HEK293T (cell line): ENCODE data around the gene COA8.

ENCODE experiments used
- CTCF ChIA-PET: fragments of 350-600 bp; formaldehyde crosslinking; extraction: SDS; loops from one replicate; lab custom pipeline; 2021; ENCODE audit warnings: antibody characterized with exemption, inconsistent platforms; lab: Yijun Ruan, JAX
- POLR2A ChIA-PET: fragments of 350-600 bp; formaldehyde crosslinking; extraction: SDS; loops from one replicate; lab custom pipeline; 2020; ENCODE audit warnings: antibody characterized with exemption, inconsistent platforms; lab: Yijun Ruan, JAX
- DNase-seq: peaks from one replicate; pipeline ENCODE4 v3.0.0; 2012; ENCODE audit warnings: mixed read lengths; ENCODE audit errors: extremely low spot score
- ARNT ChIP-seq: fragments of 450-650 bp; IDR thresholded peaks from 2 replicates; pipeline ENCODE4 v1.6.1; 2017; ENCODE audit warnings: mild to moderate bottlenecking
- BHLHE40 ChIP-seq: fragments of 450-650 bp; IDR thresholded peaks from 2 replicates; pipeline ENCODE4 v1.6.1; 2016; ENCODE audit warnings: mild to moderate bottlenecking, moderate library complexity, borderline replicate concordance
- CTBP1 ChIP-seq: fragments of 450-650 bp; IDR thresholded peaks from 2 replicates; pipeline ENCODE4 v1.6.1; 2016; ENCODE audit warnings: borderline replicate concordance
- ELF4 ChIP-seq: fragments of 450-650 bp; IDR thresholded peaks from 2 replicates; pipeline ENCODE4 v1.6.1; 2017; ENCODE audit warnings: antibody characterized with exemption
- FOXA1 ChIP-seq: fragments of 450-650 bp; IDR thresholded peaks from 2 replicates; pipeline ENCODE4 v1.6.1; 2016; ENCODE audit warnings: mild to moderate bottlenecking
- FOXK2 ChIP-seq: fragments of 450-650 bp; IDR thresholded peaks from 2 replicates; pipeline ENCODE4 v1.6.1; 2016; ENCODE audit warnings: mild to moderate bottlenecking
- FOXM1 ChIP-seq: fragments of 450-650 bp; IDR thresholded peaks from 2 replicates; pipeline ENCODE4 v1.6.1; 2017; ENCODE audit warnings: mild to moderate bottlenecking, borderline replicate concordance
- HDGF ChIP-seq: fragments of 450-650 bp; IDR thresholded peaks from 2 replicates; pipeline ENCODE4 v1.6.1; 2017; ENCODE audit warnings: antibody characterized with exemption, borderline replicate concordance
- L3MBTL2 ChIP-seq: fragments of 450-650 bp; conservative IDR thresholded peaks from 2 replicates; pipeline ENCODE4 v1.6.1; 2016; ENCODE audit warnings: mild to moderate bottlenecking
- LEF1 ChIP-seq: fragments of 450-650 bp; IDR thresholded peaks from 2 replicates; pipeline ENCODE4 v1.6.1; 2017; ENCODE audit warnings: mild to moderate bottlenecking, borderline replicate concordance
- NFRKB ChIP-seq: fragments of 450-650 bp; IDR thresholded peaks from 2 replicates; pipeline ENCODE4 v1.6.1; 2016; ENCODE audit warnings: mild to moderate bottlenecking, moderate library complexity
- PKNOX1 ChIP-seq: fragments of 450-650 bp; IDR thresholded peaks from 2 replicates; pipeline ENCODE4 v1.6.1; 2016
- SP1 ChIP-seq: fragments of 450-650 bp; IDR thresholded peaks from 2 replicates; pipeline ENCODE4 v1.6.1; 2017
- SUZ12 ChIP-seq: fragments of 450-650 bp; IDR thresholded peaks from 2 replicates; pipeline ENCODE4 v1.6.1; 2016; ENCODE audit warnings: mild to moderate bottlenecking
- TARDBP ChIP-seq: fragments of 450-650 bp; IDR thresholded peaks from 2 replicates; pipeline ENCODE4 v1.6.1; 2016
- ZNF384 ChIP-seq: fragments of 450-650 bp; IDR thresholded peaks from 2 replicates; pipeline ENCODE4 v1.6.1; 2016

The COA8 gene

GRCh38 chr14:103593577-103593976 lies 30.8 kb downstream of the COA8 start:
- ChIA-PET POLR2A (no interaction called here), CTCF (no interaction called here)
- no peak for TF ChIP-seq BHLHE40
- TF ChIP-seq NFRKB: no peak
- TF ChIP-seq FOXK2: no peak
- TF ChIP-seq HDGF: no peak
- TF ChIP-seq CTBP1: no peak
- no peak for TF ChIP-seq TARDBP
- TF ChIP-seq ZNF384: no peak
- no peak for TF ChIP-seq ELF4
- TF ChIP-seq PKNOX1: no peak
- TF ChIP-seq L3MBTL2: no peak
- TF ChIP-seq SP1: no peak
- no peak for TF ChIP-seq LEF1
- no peak for TF ChIP-seq ARNT
- TF ChIP-seq FOXA1: no peak
- no peak for TF ChIP-seq FOXM1
- no peak for TF ChIP-seq SUZ12
- no peak for DNase-seq

GRCh38 chr14:103594265-103594664 lies 31.5 kb downstream of the COA8 start:
- TF ChIP-seq NFRKB: no peak
- TF ChIP-seq FOXK2: no peak
- TF ChIP-seq HDGF: no peak
- TF ChIP-seq SP1: no peak
- no peak for TF ChIP-seq CTBP1
- no peak for TF ChIP-seq SUZ12
- CTCF ChIA-PET: no interaction called here
- no peak for DNase-seq
- POLR2A ChIA-PET: no interaction called here

- no peak for TF ChIP-seq SP1
- no peak for TF ChIP-seq HDGF
- TF ChIP-seq FOXM1: no peak
- no peak for TF ChIP-seq LEF1
- TF ChIP-seq L3MBTL2: no peak
- TF ChIP-seq ELF4: no peak
- no peak for TF ChIP-seq BHLHE40
- TF ChIP-seq FOXK2: no peak
- peak; percentile 36 for DNase-seq
- ChIA-PET CTCF (no interaction called here), POLR2A (no interaction called here)
These were observed 35.0 kb downstream of the COA8 start for GRCh38 chr14:103597623-103598377.

- DNase-seq: no peak
- no peak for TF ChIP-seq L3MBTL2
- no peak for TF ChIP-seq TARDBP
- no peak for TF ChIP-seq BHLHE40
- TF ChIP-seq FOXA1: no peak
- no peak for TF ChIP-seq NFRKB
- TF ChIP-seq CTBP1: no peak
- TF ChIP-seq FOXM1: no peak
- TF ChIP-seq HDGF: no peak
- ChIA-PET POLR2A (no interaction called here), CTCF (no interaction called here)
These were observed 37.7 kb downstream of the COA8 start for GRCh38 chr14:103600503-103600902.

- CTCF ChIA-PET: no interaction called here
- no peak for DNase-seq
- POLR2A ChIA-PET: no interaction called here
- TF ChIP-seq TARDBP: no peak
- no peak for TF ChIP-seq ELF4
- TF ChIP-seq FOXM1: no peak
- TF ChIP-seq FOXK2: no peak
- TF ChIP-seq SUZ12: no peak
- no peak for TF ChIP-seq CTBP1
- TF ChIP-seq NFRKB: no peak
- TF ChIP-seq SP1: no peak
- no peak for TF ChIP-seq FOXA1
- no peak for TF ChIP-seq BHLHE40
- no peak for TF ChIP-seq L3MBTL2
- no peak for TF ChIP-seq HDGF
- TF ChIP-seq PKNOX1: no peak
- no peak for TF ChIP-seq ZNF384
- TF ChIP-seq LEF1: no peak
- no peak for TF ChIP-seq ARNT
These were observed 41.9 kb downstream of the COA8 start for GRCh38 chr14:103604620-103605019.

GRCh38 chr14:103606963-103607668 lies 44.4 kb downstream of the COA8 start:
- CTCF ChIA-PET: no interaction called here
- TF ChIP-seq BHLHE40: no peak
- TF ChIP-seq L3MBTL2: 0 out of 2 replicates have a peak, but pooled peaks have one; percentile 15
- no peak for TF ChIP-seq CTBP1
- 0 out of 2 replicates have a peak, but pooled peaks have one; percentile 2 for TF ChIP-seq PKNOX1
- TF ChIP-seq ELF4: no peak
- TF ChIP-seq HDGF: no peak
- TF ChIP-seq FOXA1: no peak
- TF ChIP-seq ZNF384: no peak
- POLR2A ChIA-PET: interaction anchor here (0.9 to 1.0 kb wide), 2 partner anchors 9 to 108 kb away, joined by 3 read pairs; partner anchors contain the start of genes XRCC3 and ZFYVE21
- DNase-seq: no peak
